Colonic mucosa (tissue), 4 donors: ENCODE results near the gene GATC. TPM values are rescaled to one million over a fixed set of nuclear protein-coding genes. Genes with fewer than 3 reads are reported as not detected.

Experiments
- DNase-seq: peaks from one replicate; pipeline ENCODE4 v3.0.0-alpha.2; 2020
- H3K27ac ChIP-seq: fragments of 200-600 bp; one replicate; pipeline ENCODE4 v1.8.0; 2021
- H3K27me3 ChIP-seq: fragments of 200-600 bp; one replicate; pipeline ENCODE4 v1.8.0; 2021
- H3K36me3 ChIP-seq: fragments of 200-600 bp; one replicate; pipeline ENCODE4 v1.8.0; 2021
- H3K4me1 ChIP-seq: fragments of 200-600 bp; one replicate; pipeline ENCODE4 v1.8.0; 2021; ENCODE audit warnings: mild to moderate bottlenecking
- H3K4me3 ChIP-seq: fragments of 200-600 bp; one replicate; pipeline ENCODE4 v1.8.0; 2021
- H3K9ac ChIP-seq, 2 donors: one replicate each; pipeline ENCODE4 v1.7.0; 2013; ENCODE audit warnings: control low read depth in 2 of 2, low read depth in 2 of 2, low read length in 2 of 2
- H3K9me3 ChIP-seq: fragments of 200-600 bp; one replicate; pipeline ENCODE4 v1.8.0; 2021
- CTCF ChIP-seq: fragments of 200-600 bp; IDR thresholded peaks from one replicate; pipeline ENCODE4 v1.8.0; 2022; ENCODE audit warnings: antibody characterized with exemption, mild to moderate bottlenecking
- intact Hi-C: fragments of 100-400 bp; cut with DNase I; formaldehyde crosslinking; loops from one replicate; pipeline ENCODE4 v1.14.1; 2022
- total RNA-seq, 2 donors: library from RNA; stranded (reverse); fragmentation: NEBNext Ultra II Directional in 1 of 2; extraction: Animal tissue kit (Norgen Biotek cat#: 25700) in 1 of 2; gene quantifications; one replicate each; pipeline ENCODE4 v1.2.1, GENCODE V29; 2021
- donor health status: healthy.
- donor health status: DM: no; HTN: no; CAD: no.
- donor health status: DM: no; HTN: no; CAD: no.

The GATC gene
- total RNA-seq, 2 donors from 2014 or later, result 34.1 to 43.3 TPM

GRCh38 chr12:120413901-120414695, 32.1 kb upstream of the GATC start:
- peak overlapping the region in 1 of 2 donors; percentile 24 for H3K9ac ChIP-seq
- no peaks in the 10 kb centered on the region for H3K27me3 ChIP-seq
- H3K4me3 ChIP-seq, result no peak overlapping the region
- H3K9me3 ChIP-seq, result no peaks in the 10 kb centered on the region
- no peak overlapping the region for H3K27ac ChIP-seq
- peak; percentile 49 for DNase-seq
- intact Hi-C loops, result no loop called here
- no peaks in the 10 kb centered on the region for H3K4me1 ChIP-seq
- no peaks in the 10 kb centered on the region for H3K36me3 ChIP-seq
- no peak for TF ChIP-seq CTCF

- DNase-seq, result no peak
- no peak overlapping the region for H3K4me3 ChIP-seq
- H3K9ac ChIP-seq, result no peak overlapping the region
- H3K27ac ChIP-seq, result no peak overlapping the region
- TF ChIP-seq CTCF, result no peak
- H3K36me3 ChIP-seq, result no peaks in the 10 kb centered on the region
- H3K9me3 ChIP-seq, result no peaks in the 10 kb centered on the region
- H3K27me3 ChIP-seq, result no peaks in the 10 kb centered on the region
- intact Hi-C loops, result no loop called here
- no peaks in the 10 kb centered on the region for H3K4me1 ChIP-seq
Measured at GRCh38 chr12:120416490-120417216, 29.6 kb upstream of the GATC start.

- Histone ChIP-seq H3K36me3 (no peaks in the 10 kb centered on the region), H3K4me1 (no peaks in the 10 kb centered on the region), H3K9me3 (no peaks in the 10 kb centered on the region), H3K9ac (no peak overlapping the region), H3K27me3 (no peaks in the 10 kb centered on the region), H3K4me3 (no peak overlapping the region), H3K27ac (no peak overlapping the region)
- DNase-seq, result no peak
- intact Hi-C loops, result no loop called here
- no peak for TF ChIP-seq CTCF
Measured at GRCh38 chr12:120417917-120418580, 28.2 kb upstream of the GATC start.

- no peak for DNase-seq
- no peak overlapping the region for H3K4me3 ChIP-seq
- no peaks in the 10 kb centered on the region for H3K4me1 ChIP-seq
- no peak for TF ChIP-seq CTCF
- no peaks in the 10 kb centered on the region for H3K27me3 ChIP-seq
- no peaks in the 10 kb centered on the region for H3K9me3 ChIP-seq
- H3K9ac ChIP-seq, result no peak overlapping the region
- no peak overlapping the region for H3K27ac ChIP-seq
- no peaks in the 10 kb centered on the region for H3K36me3 ChIP-seq
- intact Hi-C loops, result no loop called here
Measured at GRCh38 chr12:120421701-120422100, 24.5 kb upstream of the GATC start.

- Histone ChIP-seq H3K9ac (no peak overlapping the region), H3K9me3 (no peaks in the 10 kb centered on the region), H3K27ac (no peak overlapping the region), H3K36me3 (no peaks in the 10 kb centered on the region), H3K4me1 (no peaks in the 10 kb centered on the region), H3K4me3 (no peak overlapping the region), H3K27me3 (no peaks in the 10 kb centered on the region)
- no peak for DNase-seq
- no peak for TF ChIP-seq CTCF
- intact Hi-C loops, result no loop called here
Measured at GRCh38 chr12:120422892-120423456, 23.3 kb upstream of the GATC start.
